HG03066 (cell line): ENCODE data around the gene SAMSN1.

Experiments
- ATAC-seq: cut with Tn5 transposase; IDR thresholded peaks from one replicate; pipeline ENCODE4 v1.9.1; 2021; ENCODE audit warnings: low read depth; ENCODE audit not compliant: unreplicated experiment

SAMSN1 gene

DNA sequence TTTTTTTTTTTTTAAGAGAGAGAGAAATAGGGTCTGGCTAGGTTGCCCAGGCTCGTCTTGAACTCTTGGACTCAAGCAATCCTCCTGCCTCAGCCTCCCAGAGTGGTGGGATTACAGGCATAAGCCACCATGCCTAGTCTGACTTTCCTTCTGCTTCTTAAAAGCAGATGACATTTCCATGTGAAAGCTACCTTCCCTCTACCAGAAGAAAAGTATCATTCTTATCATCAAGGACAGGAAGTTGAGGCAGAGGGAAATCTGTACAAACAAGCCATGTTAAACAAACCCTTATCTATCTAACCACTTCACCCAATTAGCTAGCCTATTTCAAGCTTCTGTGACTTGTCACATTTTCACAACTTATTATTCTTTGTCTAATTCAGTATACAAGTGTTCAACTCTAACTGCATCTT lies 54.8 kb downstream of the SAMSN1 start:
- ATAC-seq = no peak

DNA sequence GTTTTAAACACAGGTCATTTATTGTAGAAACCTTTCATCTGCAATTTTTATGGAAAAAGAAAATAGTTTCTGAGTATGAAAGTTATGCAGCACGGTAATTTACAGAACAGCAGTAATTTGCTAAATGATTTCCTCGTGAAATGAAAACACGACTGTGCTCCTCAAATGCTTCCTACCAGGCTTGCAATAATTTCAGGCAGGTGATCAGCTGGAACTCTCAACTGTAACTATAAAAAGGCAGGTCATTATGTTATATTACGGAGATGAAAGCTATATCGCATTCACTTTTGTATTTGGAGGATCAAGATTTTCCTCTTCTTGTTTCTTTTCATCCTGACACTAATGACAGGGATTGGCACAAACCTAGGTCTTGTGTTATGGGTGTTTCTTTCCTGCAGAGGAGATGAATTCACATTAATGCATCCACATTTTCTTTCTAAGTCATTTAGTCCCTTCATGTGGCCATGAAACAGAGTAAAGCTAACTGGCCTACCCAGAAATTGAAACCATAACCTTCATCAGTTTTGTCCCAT lies 57.4 kb downstream of the SAMSN1 start:
- no peak for ATAC-seq

DNA sequence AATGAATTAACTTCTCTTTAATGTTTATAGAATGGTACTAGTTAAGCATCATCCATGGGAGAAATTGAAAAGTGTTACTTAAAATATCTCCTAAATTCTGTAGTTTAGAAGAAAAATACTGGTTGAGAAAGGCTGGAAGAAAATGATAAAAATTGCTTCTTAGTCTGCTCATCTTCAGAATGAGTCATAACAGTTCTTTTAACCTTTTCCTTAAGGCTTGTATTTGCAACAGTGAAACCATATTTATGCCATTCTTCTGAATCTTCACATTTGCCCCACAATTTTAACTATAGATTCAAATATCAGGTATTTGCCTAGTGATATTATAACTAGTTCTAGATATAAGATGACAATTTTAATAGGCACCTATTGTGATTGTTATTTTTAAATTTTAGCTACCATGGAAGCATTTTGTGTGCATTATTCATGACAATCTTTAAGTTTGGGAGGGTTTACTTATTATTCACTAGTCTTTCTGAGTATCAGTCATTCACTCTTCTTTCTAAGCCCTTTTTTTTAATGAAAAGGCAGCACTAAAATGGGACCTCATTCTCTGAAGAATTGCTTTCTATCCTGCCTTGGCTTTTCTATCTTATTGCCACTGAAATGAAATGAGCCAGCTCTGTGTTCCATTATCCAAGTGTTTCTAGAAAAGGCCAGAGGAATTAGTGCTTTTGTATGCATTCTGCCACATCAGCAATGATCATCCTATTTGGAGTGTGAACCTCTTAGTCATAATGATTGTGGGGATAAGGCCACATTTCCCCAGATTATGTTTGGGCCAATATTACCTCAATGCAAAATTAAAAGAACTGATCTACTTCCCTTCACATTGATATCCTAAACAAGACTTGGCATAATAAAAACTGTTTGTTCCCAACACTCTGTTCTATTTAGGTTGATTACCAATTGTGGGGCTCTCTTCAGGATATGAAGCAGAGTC lies 58.4 kb downstream of the SAMSN1 start:
- no peak for ATAC-seq

DNA sequence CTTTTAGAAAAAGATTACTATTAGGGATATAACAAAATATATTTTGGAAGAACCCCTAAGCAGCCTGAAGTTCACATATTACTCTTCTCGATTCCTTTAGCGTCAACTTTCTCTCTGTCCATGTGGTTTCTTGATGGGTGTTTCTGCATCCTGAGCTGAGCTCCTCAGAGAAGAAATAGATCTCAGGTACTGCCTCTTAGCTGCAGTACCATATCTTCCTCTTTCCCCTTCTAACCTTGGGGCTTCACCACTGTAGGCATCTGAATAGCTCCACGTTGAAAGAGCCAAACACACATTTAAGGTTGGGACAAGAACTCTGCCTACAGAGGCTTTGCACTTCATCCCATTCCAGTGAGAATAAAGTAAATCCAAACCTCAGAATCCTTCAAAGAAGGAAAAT lies 59.2 kb downstream of the SAMSN1 start:
- ATAC-seq = no peak

DNA sequence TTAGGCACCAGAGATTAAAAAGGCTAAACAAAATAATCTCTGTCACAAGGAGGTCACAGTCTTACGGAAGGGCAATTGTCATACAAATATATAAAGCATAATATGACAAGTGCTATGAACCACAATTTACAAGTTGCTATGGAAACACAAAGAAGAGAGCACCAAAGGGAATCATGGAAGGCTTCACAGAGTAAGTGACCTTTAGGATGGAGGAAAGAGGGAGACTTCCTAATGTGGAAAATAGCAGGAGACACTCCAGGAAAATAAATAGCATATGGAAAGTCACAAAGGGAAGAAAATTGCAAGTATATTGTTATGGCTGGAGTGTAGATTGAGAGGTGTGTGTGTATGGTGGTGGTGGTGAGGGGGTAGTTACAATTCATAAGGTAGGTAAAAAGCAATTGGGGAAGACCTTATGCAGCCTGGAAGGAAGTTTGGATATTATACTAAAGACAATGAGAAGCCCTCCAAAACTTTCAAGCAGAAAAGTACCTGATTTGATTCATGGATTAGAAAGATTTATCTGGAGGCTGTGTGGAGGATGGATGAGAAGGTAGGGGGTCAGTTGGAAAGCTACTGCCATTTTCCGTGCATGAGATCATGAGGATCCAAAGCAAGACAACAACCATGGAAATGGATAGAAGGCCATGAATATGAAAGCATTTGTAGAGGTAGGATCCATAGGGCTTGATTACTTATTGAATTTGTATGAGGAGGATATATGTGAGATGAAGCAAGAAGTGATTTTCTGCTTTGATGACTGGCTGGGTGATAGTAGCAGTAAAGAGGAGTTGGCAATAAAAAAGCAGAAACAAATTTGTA lies 61.7 kb downstream of the SAMSN1 start:
- ATAC-seq = no peak

DNA sequence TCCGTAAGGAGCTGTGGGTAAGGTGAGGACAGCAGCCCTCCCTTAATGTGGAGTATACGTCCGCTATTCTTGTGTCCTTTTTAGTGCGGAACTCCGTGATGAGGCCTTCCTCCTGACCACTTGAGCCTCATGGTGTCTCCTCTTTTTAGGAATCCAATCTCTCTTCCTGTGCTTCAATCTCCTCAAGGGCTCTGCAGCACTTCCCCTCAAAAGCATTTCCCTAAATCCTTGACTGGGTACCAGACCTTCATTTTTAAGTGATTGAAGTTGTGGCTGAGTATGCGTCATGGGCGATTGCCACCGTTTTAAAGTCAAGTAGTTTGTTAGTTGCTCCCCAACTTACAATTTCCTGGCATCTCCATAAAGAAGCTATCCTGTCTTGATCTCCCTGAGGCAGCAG lies 62.8 kb downstream of the SAMSN1 start:
- no peak for ATAC-seq

DNA sequence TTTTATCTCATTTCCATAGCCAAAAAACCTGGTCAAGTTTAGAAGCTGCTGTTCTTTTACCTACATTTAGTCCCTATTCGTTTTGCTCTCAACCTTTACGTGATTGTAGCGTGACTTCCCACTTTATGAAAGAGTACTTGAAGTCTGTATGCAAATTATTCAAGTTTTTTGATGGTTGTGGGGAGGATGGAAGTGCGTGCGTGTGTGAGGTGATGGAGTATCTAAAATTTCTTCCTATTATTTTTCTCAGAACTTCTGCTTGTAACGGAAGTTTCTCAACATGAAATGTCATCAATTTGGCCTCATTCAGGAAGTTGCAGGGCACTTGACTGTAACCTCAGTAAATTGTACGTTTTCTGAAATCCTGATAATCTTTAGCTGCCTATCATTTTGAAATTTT lies 64.0 kb downstream of the SAMSN1 start:
- no peak for ATAC-seq

DNA sequence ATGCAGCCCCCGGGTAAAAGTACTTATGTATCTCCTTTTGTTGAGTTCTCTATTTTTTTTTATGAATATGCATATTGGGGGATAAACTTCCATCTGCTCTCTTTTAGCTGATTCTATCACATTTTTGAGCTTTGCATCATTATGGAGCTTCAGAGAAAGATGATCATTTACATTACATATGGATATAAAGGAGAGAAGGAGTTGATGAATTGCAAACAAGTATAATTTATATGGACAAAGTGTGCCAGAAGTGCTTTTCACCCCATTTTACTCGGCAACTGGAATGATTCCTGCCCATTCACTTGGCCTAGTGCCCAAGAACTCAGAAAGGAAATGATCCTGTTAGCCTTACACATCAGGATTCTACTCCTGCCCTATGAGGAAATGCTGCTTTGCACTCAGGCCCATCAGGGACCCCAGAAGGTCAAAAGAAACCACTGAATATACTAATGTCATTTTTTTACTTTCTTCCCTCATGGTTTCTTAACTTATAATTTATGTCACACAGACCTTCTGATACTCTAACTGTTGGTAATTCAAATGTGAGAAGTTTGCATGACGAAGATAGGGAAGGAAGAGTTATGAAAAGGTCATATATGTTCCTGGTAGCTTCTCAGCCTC lies 65.6 kb downstream of the SAMSN1 start:
- no peak for ATAC-seq

DNA sequence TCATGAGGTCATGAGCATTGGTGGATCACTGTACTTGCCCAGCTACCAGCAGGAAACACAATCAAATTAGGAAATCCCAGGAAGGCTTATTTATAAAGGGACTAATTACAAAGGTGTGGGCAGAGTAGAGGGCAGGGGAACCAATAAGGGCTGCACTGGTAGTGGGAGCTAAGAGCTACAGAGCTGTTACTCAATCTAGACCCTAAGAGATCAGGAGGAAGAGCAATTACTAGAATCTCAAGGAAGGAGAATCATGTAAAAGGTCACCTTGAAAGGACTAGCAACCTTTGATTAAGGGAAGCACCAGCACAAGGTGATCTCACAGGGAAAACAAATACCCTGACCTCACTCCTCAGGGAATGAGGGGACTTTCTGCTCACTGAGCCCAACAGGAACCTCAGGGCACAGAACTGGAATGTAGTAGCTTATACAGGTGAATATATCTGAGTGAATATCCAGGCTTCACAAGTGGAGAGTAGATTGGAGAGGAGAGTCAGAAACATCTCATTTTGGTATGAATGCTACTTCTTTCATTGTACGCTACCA lies 66.8 kb downstream of the SAMSN1 start:
- no peak for ATAC-seq

DNA sequence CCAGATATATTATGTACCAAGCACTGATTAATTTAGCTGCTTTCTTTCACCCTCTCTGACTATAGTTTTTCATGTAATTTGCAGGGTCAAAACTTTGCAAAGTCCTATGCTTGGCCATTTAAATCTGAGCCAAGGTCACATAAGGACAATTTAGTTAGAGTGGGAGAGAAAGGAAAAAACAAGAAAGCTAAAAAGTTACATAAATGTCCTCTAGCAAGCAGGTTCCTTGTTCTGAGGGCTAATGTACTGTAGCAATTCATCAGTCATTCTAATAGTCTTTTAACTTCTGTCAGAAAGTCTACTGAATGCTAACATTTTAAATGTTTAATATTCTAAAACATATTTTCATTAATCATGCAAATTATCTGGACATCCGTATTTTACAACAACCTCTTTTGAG lies 68.3 kb downstream of the SAMSN1 start:
- no peak for ATAC-seq

DNA sequence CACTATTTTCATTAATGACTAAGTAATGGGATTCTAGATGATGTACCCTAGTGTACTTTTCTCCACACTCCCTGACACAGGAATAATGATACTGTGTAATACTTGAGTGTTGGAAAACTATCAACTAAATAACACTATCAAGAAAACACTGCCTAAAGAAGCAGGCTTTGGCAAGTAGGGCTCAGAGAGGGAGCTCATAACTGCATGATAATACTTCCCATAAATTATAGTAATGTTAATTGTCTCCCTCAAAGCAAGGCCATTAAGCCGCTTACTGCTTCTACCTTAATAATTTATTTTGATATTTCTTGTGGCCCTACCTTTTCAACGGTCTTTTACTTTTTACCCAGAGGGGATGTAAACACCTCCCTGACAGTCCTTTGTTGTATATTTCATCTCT lies 69.0 kb downstream of the SAMSN1 start:
- ATAC-seq = no peak

DNA sequence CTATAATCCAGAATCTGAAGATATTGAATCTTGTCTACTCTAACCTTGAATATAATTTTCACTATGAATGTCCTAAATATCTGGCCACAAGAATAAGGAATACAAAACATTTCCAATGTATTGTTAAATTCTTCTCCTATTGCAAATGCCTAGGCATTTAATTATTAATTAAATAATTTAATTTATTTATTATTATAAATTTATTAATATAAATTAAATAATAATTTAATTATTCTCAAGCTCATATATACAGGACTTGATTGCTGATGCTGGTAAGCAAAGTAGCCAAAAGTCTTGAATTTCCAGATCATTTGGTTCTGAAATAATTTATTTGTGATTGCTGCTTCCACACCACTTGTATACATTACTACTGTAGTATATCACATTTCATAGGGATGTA lies 71.1 kb downstream of the SAMSN1 start:
- no peak for ATAC-seq

DNA sequence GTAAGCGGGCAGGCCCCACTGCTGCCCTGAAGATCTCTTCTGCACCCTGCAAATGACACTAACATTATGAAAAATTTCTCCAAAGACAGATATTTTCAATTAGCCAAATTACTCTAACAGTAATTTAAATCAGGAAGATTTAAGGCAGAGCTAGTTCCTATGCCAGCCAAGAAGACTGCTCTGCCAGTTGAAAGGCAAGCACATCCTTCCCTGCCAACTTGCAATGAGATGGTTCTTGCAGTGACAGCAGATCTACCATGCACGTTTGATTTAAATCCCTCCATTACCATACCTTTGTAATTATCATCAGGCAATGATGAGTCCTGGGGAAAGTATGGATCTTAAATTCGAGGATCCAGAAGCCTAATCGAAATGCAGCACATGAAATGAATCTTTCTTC lies 76.5 kb downstream of the SAMSN1 start:
- no peak for ATAC-seq

DNA sequence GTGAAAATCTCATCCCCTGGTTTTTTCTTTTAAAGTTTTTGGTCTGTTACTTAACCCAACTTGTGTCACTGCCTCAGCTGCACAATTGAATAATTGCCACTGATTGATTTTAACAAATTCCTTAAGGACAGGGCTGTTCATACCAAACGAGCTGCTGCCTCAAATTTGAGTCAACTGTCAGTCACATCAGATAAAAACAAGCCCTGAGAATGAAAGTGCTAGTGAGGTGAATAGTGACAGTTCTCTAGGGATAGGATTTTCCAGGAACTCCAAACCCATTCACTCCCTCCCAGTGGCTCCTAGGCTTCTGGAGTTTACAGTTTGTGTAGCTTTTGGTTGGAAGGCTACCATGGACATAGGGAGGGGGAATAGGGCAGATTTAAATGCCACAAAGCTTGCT lies 79.4 kb downstream of the SAMSN1 start:
- no peak for ATAC-seq

DNA sequence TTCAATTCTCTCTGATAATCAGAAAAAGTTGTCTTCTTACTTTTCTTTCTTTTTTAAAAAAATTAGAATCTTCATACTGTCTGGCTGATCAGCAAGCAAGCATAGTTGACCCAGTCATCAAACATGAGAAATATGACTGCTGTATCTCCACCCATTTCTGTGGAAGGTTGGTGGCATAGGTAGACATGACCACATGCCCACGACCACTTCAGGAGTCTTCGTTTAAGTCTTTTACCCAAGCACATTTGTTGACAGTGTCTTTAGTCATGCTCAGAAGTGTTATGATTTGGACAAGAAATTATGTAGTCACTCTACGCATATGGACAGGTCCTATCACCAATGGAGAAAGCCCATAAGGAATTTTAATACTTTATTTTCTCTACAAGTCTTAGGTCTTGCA lies 88.4 kb downstream of the SAMSN1 start:
- no peak for ATAC-seq

DNA sequence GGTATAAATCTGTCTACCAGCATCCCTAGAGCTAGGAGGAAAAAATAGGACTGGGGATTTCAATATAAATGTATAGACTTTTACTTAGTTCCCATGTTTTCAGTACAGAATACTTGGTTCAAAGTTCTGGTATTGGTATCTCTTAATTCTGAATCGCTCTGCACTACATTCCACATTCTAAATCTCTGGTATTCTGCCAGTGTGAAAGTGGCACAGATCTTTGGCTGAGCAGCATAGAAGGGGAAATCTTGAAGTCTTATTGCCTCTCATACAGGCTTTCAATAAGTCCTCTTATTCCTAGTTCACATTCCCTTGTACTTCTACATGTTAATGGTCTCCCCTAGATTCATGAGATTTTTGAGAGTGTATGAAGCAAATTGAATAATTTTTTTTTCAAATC lies 89.2 kb downstream of the SAMSN1 start:
- ATAC-seq = no peak

DNA sequence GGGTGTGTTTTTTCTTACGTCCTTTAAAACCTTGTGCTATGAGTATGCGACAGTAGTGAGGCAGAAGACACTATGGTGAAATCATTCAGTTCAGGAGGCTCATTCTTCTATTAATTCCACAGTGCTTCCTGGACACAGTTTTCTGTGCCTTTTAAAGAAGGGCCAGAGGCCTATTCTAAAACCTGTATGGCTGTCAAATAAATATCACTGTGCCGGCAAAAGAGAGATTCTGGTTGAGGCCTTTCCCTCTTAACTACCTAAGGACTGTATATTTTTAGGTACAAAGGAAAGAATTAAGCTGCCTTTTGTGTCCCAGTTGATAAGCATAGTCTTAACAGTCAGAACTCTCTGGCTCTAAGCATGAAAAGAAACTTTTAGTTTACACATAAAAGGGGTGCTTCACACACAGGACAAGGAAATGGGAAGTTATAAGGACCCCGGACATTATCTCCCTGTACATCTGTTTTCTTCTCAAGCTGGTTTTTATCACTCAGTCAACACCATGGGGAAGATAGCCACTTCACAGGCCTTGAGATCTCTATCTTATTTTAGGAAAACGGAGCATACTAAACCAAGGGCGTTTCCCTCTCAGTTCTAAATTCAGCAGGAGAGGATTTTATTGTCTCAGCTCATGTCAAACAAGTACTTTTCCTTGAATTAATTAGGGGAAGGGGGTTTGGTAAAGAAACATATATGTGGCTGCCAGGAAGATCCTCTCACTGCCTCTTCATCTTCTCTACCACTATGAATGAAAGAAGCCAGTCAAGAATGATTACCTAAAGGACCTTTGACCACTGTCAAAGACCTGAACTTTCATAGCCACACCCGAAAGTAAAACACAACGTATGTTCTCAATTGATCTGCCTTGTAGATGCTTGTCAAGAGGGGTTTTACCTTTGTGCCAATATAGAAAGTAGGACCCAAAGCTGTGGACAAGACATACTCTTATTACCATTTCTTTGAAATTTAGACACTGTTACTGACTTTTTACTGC lies 91.8 kb downstream of the SAMSN1 start:
- ATAC-seq = peak; percentile 63

DNA sequence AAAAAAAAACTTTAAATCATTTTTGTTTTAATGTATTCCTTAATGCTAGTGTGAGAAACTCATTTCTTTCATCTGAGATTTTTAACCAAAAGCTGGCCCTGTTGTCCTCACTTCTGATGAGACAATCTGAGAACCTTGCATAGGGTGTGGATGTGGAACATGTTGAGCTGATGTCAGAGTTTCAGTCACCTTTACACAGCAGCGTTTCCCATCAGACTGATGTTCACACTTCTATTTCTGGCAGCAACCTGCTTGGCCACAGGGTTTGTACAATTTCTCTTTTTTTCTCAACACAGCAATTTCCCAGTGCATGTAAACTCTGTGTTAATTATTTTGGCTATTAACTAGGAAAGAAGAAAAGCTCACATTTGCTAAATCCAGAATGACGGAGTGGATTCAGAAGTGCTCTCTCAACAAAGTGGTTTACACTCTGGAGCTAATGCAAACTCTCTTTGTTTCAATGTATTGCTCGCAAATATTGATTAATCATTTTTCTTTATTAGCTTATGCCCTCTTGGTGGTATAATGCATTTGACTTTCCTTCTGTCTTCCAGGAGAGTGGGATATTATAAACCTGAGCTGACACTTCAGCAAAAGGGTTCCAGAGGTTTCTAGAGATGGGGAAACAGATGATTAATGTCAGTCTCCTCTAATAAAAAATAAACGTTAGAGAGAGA lies 92.6 kb downstream of the SAMSN1 start:
- ATAC-seq = peak; percentile 86

DNA sequence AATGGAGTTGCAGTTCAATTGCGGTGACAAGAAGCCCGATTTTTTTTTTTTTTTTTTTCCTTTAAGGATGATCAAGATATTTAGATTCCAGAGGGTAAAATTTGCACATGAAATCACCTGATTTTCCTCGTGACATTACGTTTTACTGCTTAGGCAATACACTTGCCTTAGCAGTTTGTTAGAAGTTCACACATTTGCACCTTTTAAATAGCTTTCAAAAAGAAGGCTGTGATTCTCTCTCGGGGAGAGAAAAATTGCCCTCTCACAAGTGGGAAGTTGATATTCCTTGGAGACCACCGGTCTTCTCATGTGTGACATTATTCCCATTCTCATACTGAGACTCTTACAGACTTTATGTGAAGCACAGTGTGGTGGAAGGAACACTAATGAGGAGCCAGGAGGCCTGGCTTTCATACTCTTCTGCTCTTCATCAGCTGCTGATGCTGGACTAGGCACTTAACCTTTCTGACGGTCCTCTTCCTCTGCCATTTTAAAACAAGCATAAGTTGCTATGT lies 93.3 kb downstream of the SAMSN1 start:
- no peak for ATAC-seq
